ENCODE data around the gene CCDC89.

The CCDC89 gene

DNA sequence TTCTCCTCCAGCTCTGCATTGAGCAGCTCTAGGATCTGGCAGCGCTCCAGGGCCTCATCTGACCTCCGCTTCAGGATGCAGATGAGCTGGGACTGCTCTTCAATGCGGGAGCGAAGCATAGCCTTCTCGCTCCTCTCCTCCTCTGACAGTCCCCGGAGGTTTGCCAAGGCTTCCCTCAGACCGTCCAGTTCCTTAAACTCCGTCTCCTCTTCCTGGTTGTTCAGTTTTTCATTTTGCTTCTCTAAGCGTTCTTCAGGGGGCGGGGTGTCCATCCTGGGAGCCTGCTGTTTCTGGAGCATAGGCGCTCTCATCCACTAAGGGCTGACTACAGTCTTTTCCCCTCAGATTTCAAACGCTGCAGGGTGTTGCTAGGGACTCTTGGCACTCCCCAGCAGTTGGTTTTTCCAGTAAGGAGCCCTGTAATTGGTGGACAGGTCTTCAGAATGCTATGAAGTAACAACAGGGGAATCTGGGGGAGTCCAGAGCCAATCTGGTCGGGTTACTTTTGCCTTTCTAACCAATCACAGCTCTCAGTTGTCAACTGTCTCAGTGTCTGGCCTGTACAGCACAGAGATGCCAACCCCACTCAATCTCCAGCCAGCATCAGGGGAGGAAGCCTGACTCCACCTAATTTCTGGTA, at the start of gene CCDC89:
TSS of gene CCDC89 (minus strand) at position 376 of the 640 bp plus-strand sequence. CDS start at position 311, 65 bp downstream.
- Mint-ChIP-seq H3K27ac (no peak within 1 kb of the TSS), H3K9me3 (no peaks in the 10 kb centered on the region), H3K36me3 (peaks cover 6% of the 10 kb centered on the region), H3K4me3 (no peak within 1 kb of the TSS), H3K27me3 (peaks cover 1% of the 10 kb centered on the region), H3K4me1 (peaks cover 19% of the 10 kb centered on the region)

DNA sequence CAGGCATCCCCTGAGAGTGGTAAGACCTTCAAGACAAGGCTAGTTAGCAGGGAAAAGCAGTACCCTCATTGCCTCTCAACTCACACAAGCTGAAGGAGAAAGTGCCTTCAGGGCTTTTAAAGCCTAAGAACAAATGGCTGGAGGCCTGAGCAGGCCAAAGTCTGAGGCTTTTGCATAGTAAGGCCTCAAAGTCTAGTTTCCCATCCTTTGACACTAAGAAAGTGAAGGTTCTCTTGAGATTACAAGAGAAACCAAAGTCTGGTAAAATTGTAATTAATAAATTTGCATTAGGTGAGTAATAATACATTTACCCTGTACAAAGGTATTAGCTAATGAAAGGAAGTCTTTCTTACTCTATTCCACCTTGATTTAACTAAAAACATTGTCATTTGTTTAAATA, 47.0 kb upstream of the CCDC89 start:
- Mint-ChIP-seq H3K4me3 (no peak overlapping the region), H3K27me3 (no peaks in the 10 kb centered on the region)

DNA sequence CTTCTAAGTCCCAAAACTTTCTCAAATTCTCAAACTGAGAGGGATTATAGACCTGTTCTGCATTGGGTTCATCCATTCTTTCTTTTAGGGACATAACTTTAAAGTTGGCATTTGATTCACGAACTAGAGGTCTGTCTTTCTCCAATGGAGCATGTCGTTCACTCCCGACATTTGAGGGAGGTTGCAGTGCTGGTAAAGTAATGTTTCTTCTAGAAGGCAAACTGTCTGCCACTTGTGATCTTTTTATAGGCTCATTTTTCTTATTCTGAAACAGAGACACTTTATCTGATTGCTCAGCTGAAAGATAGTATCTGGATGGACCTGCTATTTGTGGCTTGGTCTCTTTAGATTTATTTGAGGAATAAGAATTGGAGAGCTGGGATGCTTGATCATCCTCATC, 40.4 kb upstream of the CCDC89 start:
- Mint-ChIP-seq H3K27ac (no peak overlapping the region), H3K9me3 (no peaks in the 10 kb centered on the region), H3K27me3 (no peaks in the 10 kb centered on the region), H3K36me3 (peaks cover 27% of the 10 kb centered on the region), H3K4me1 (peaks cover 11% of the 10 kb centered on the region), H3K4me3 (no peak overlapping the region)

More for the DNA sequence above, 47.0 kb upstream of the CCDC89 start:
- H3K27ac Mint-ChIP-seq, result no peak overlapping the region
- peaks cover 30% of the 10 kb centered on the region for H3K4me1 Mint-ChIP-seq
- H3K36me3 Mint-ChIP-seq, result peaks cover 20% of the 10 kb centered on the region
- H3K9me3 Mint-ChIP-seq, result no peaks in the 10 kb centered on the region

DNA sequence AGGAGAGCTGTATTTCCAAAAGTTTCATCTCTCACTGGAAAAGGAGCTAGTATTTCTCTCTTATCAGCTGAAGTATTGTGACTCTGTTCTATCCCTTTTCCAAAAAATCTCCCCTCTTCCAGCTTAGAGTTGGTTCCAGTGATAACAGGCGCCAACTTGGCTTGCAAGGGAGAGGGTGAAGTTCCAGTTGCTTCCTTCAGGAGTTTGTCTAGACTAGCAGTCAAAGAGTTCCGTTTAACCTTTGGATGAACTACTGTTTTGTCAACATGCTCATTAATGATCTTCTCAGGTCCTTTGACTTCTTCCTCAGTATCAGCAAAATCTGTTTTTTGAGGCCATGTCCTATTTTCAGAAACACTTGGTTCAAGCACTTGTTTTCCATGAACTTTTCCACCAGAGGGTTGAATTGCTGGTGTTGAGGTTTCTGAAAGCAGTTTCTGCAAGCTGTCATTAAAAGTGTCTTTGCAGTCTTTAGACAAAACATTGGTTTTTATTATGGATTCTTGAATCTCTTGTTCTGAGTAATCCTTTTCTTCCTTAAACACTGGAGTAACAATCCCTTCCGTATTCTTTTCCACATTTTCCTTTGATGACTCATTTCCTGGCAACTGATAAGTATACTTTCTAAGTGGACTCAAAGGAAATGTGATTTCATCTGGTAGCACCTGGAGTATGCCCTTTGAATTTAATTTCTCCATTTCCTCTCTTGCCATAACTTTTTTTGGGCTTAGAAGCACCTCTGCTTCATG, 39.7 kb upstream of the CCDC89 start:
- H3K27ac Mint-ChIP-seq, result no peak overlapping the region
- H3K36me3 Mint-ChIP-seq, result peaks cover 26% of the 10 kb centered on the region
- H3K4me3 Mint-ChIP-seq, result no peak overlapping the region
- H3K9me3 Mint-ChIP-seq, result no peaks in the 10 kb centered on the region
- H3K27me3 Mint-ChIP-seq, result no peaks in the 10 kb centered on the region
- peaks cover 11% of the 10 kb centered on the region for H3K4me1 Mint-ChIP-seq

DNA sequence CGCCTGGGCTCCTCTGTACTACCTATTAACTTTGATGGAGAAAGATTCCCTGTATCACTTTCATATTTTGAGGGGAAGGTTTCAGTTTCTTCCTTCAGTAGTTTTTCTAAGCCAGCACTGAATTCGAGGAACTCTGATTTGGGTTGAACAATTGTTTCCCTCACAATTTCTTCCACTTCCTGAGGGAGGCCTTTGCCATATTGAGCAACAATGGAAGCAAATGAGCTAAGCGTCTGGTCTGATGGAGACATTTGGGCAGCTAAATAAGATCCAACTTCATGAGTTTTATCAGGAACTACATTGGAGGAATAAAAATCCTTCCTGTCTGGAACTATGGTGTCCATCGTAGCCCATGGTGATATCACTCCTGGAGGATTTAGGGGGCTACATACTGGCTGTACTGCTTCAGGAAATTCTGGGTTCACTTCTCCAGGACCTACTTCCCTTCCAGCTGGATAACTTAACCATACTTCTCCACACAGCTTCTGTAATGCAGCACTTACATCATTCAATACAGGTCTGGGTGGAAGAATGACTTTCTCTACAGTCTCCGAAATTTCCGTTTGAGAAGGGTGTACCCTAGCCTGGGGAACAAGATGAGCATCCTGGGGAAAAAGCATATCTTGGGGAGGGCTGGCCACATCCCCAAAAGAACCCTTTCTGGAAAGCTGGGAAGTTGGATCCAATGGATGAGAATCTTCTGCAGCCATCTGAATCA, 38.9 kb upstream of the CCDC89 start:
- no peak overlapping the region for H3K27ac Mint-ChIP-seq
- peaks cover 9% of the 10 kb centered on the region for H3K4me1 Mint-ChIP-seq
- H3K27me3 Mint-ChIP-seq, result no peaks in the 10 kb centered on the region
- H3K4me3 Mint-ChIP-seq, result no peak overlapping the region
- H3K9me3 Mint-ChIP-seq, result no peaks in the 10 kb centered on the region
- peaks cover 24% of the 10 kb centered on the region for H3K36me3 Mint-ChIP-seq

DNA sequence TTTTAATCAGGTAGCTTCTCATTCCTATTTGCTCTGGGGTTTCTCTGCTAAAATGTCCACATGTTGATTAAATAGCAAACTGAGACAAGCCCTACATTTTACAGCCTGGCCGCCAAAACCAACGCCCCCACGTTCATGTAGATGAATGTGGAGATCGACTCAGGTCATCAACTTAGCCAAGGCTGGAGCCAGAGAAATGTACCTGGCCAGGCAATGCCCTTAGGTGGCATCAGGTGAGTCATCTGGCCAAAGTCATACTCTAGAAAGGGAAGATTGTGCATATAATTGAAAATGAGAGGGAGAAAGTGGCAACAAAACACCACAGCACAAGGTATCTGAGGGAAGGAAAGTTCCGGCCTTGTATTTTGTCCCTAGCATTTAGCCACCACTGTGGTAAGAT, 37.1 kb upstream of the CCDC89 start:
- H3K36me3 Mint-ChIP-seq, result peaks cover 19% of the 10 kb centered on the region
- H3K27ac Mint-ChIP-seq, result no peak overlapping the region
- H3K9me3 Mint-ChIP-seq, result no peaks in the 10 kb centered on the region
- H3K4me1 Mint-ChIP-seq, result no peaks in the 10 kb centered on the region
- no peak overlapping the region for H3K4me3 Mint-ChIP-seq
- no peaks in the 10 kb centered on the region for H3K27me3 Mint-ChIP-seq

DNA sequence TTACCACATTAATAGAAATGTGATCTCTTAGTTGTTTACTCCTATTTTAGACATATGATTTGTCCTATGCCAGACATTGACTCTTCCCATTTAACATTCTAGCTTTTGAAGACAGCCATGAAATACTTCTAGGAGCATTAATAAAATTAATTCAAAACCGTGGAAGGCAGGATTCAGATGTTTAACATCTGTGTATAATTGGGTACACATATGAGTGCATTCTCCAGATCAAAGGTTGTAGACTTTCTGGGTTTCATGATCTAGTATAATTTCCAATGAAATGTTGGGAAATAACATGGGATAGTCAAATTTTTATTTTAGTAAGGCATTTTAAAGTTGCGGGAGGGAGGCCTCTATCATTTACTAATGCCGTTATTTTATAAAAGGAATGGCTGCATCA, 35.2 kb upstream of the CCDC89 start:
- Mint-ChIP-seq H3K36me3 (peaks cover 9% of the 10 kb centered on the region), H3K27me3 (no peaks in the 10 kb centered on the region), H3K27ac (no peak overlapping the region), H3K4me1 (peaks cover 13% of the 10 kb centered on the region), H3K9me3 (no peaks in the 10 kb centered on the region), H3K4me3 (no peak overlapping the region)

DNA sequence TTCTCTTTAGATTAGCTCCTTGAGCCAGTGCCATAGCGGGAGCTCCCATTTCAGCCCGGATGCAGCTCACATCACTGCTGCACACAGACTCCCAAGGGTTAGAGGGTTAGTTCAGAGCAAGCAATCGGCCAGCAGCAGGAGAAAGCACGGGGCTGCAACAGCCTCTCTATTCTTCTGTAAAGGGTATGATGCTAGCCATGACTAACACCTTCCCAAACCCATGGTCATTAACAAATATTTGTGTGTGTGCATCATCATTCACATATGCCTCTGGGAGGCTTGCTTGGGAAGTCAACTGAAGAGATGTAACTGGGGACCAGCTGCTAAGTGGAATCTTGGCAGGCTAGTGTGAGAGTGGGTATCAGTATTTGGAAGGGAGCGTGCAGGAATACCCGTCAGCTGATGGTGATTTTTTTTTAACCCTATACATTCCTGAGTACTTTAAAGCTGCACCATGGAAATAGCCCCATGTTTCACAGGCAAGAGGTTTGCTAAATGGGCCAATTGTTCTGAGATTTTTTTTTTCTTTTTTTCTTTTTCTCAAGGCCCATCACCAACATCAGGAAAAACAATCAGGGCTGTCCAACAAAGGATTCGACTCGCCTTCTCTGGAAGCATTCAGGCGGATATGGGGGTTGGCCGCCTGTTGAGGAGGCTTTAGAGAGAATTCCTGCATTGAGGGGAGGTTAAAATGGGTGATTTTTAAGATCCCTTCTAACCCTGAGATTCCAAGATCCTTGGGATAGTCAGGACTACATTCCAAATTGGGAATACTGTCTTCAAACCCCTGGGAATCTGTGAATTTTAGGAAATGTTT, 33.2 kb upstream of the CCDC89 start:
- Mint-ChIP-seq H3K4me1 (peaks cover 13% of the 10 kb centered on the region), H3K27me3 (no peaks in the 10 kb centered on the region), H3K4me3 (no peak overlapping the region), H3K27ac (no peak overlapping the region), H3K36me3 (peaks cover 5% of the 10 kb centered on the region), H3K9me3 (no peaks in the 10 kb centered on the region)

DNA sequence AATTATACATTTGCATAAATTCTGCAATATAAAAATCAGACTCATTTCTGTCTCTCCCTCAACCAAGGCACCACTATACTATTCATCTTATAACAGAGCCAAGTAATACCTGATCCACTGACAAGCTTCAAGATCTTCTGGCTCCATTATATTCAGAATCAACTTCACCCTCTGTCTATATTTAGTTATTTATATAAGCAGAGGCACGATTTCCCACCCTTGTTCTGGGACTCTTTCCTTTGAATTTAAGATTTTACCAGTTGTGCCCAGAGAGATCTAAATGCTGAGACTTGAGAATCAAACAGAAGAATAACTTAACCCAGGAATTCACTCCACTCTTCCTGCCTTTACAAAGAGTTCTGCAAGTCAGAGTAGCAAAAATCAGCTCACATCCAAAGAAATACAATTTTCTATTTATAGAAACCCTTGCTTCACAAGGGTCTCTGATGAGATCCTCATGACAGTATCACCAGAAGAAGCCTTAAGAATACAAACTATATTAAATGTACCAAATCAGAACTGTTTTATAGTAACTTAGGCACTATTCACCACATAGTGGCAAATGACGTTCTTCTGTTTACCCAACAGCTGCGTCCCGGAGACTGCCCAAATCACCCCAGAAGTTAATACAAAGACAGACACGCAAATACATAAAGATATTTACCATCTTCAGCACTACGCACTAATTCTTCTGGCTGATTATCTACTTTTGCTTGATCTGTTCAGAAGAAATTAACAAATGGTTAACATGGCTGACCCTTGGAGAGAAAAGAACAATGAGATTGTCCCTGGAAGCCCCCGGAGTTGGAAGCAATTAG, 32.3 kb upstream of the CCDC89 start:
- H3K27ac Mint-ChIP-seq, result no peak overlapping the region
- H3K27me3 Mint-ChIP-seq, result no peaks in the 10 kb centered on the region
- no peak overlapping the region for H3K4me3 Mint-ChIP-seq
- peaks cover 3% of the 10 kb centered on the region for H3K36me3 Mint-ChIP-seq
- no peaks in the 10 kb centered on the region for H3K9me3 Mint-ChIP-seq
- peaks cover 13% of the 10 kb centered on the region for H3K4me1 Mint-ChIP-seq

DNA sequence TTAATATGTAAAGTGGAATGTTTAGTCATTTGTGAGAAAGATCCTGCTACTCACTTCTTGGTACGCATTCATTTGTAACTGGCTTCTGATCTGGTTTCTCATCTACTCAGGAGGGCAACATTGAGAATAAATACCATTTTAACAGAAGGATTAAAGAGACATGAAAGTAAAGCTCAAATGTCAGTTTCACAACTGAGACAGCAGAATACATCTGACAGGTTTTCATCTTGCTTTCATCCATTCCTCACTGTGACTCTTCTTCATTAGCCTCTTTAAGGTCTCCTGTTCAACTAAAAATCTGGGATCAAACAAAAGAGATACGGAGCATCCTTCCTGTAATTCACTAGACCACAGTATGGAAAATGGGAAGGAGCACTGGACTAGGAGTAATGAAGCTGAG, 31.4 kb upstream of the CCDC89 start:
- no peak overlapping the region for H3K27ac Mint-ChIP-seq
- H3K4me1 Mint-ChIP-seq, result peaks cover 13% of the 10 kb centered on the region
- no peaks in the 10 kb centered on the region for H3K9me3 Mint-ChIP-seq
- peaks cover 3% of the 10 kb centered on the region for H3K36me3 Mint-ChIP-seq
- H3K4me3 Mint-ChIP-seq, result no peak overlapping the region
- no peaks in the 10 kb centered on the region for H3K27me3 Mint-ChIP-seq

DNA sequence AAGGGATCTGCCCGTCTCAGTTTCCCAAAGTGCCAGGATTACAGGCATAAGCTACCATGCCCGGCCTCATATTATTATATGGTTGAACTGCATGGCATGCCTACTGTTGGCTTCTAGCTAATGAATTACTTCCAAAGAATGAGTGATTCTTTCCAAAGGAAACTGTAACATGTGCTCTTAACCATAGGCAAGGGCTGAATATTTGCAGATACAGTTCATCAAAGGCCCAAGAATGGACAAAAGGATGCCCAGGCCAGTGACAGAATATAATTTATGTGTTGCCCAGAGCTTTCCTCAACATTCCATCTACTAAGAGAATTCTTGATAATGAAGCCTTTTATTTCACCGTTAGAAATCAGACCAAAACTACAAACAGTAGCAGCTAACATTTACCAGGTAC, 27.0 kb upstream of the CCDC89 start:
- Mint-ChIP-seq H3K4me1 (peaks cover 13% of the 10 kb centered on the region), H3K27ac (no peak overlapping the region), H3K4me3 (no peak overlapping the region), H3K36me3 (peaks cover 3% of the 10 kb centered on the region), H3K27me3 (no peaks in the 10 kb centered on the region), H3K9me3 (no peaks in the 10 kb centered on the region)

DNA sequence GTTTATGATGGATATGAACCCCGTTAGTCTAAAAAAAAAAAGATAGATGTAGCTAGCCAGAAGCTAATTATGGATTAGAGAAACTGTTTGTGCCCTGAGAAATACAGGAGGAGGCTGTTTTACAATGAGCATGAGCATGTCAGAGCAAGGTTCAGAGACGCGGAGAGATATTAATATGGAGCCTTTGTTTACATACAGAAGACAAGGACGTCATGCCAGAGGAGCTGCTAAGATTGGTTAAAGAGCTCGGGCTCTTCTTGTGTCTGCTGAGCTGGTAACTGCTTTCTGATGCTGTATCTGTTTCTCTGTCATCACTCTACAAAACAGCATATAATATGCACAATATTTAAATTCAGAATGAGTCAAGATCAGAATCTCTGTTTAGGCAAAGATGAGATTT, 24.9 kb upstream of the CCDC89 start:
- Mint-ChIP-seq H3K27ac (no peak overlapping the region), H3K36me3 (peaks cover 9% of the 10 kb centered on the region), H3K27me3 (no peaks in the 10 kb centered on the region), H3K4me3 (no peak overlapping the region), H3K9me3 (no peaks in the 10 kb centered on the region), H3K4me1 (no peaks in the 10 kb centered on the region)

DNA sequence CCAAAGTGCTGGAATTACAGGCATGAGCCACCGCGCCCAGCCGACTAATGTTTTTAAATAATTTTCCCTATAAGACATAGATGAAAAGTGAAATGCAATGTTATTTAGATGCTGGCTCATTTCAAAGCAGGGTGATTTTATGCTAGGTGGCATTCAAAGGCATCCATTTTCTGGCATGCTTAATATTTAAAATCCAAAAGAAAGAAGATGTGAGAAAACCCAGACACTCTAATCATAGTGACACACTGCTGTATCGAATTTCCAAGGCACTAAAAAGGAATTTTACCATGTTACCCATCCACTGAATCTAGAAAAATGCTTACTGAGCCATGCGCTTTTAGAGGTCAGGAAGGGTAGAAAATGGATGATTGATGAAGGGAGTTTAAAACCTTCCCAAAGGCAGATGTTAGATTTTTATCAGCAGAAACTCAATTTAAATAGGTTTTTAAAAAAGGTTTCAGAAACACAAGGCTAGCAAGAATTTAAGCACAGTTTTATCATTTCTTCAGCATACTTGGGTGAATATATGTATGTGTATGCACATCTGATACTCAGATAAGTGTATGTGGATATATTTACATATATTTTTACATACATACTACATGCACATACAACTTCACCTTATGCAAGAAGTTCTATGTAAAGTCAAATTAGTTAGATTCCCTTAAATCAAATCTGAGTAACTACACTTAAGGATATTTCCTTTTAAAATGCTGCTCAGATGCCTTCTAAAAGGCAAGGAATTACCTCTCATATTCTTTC, 24.1 kb upstream of the CCDC89 start:
- Mint-ChIP-seq H3K4me3 (no peak overlapping the region), H3K4me1 (no peaks in the 10 kb centered on the region), H3K27me3 (no peaks in the 10 kb centered on the region), H3K27ac (no peak overlapping the region), H3K36me3 (peaks cover 9% of the 10 kb centered on the region), H3K9me3 (no peaks in the 10 kb centered on the region)

DNA sequence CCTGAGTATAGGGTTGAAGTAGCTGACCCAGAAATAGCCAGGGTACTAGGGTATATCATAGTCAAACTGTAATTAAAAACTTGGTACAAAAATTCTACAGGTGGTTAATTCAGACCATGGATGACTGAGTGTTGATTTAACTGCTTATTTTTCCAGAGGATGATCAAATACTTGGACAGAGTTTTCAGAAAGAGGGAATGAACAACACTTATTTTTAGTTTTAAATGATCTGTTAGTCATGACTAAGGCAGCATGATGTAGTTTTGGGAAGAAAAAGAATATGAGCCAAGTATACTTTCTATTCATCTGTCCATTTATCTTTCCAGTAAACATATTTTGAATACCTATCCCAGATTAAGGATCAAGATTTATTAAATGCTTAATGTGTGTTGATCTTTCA, 19.8 kb upstream of the CCDC89 start:
- Mint-ChIP-seq H3K4me1 (peaks cover 1% of the 10 kb centered on the region), H3K4me3 (no peak overlapping the region), H3K27ac (no peak overlapping the region), H3K27me3 (no peaks in the 10 kb centered on the region), H3K36me3 (peaks cover 16% of the 10 kb centered on the region), H3K9me3 (no peaks in the 10 kb centered on the region)

Data from activated naive CD4-positive, alpha-beta T cell treated with anti-CD3 and anti-CD28 coated beads, Interleukin-2, amount 50 U/mL, for 24 hours (primary cell).